Putamen (tissue), 1 donor: ENCODE results near the gene RBP5.

Source experiments
- DNase-seq: peaks from one replicate; pipeline ENCODE4 v3.0.0-alpha.2; 2016; ENCODE audit warnings: low spot score

Gene RBP5

GRCh38 chr12:7128681-7129286 lies at the start of gene RBP5:
Gene RBP5, minus strand, starts transcription at chr12:7128889. Its CDS starts 114 bp downstream, at chr12:7128775.
- DNase-seq: no peak

- DNase-seq: no peak
Measured at GRCh38 chr12:7178481-7178880, 49.8 kb upstream of the RBP5 start.

GRCh38 chr12:7176595-7176994 lies 47.9 kb upstream of the RBP5 start:
- DNase-seq: no peak

GRCh38 chr12:7175493-7175892 lies 46.8 kb upstream of the RBP5 start:
- DNase-seq: no peak

- DNase-seq: no peak
Measured at GRCh38 chr12:7171854-7172253, 43.2 kb upstream of the RBP5 start.

GRCh38 chr12:7169951-7170350 lies 41.3 kb upstream of the RBP5 start:
- no peak for DNase-seq

- peak; percentile 87 for DNase-seq
Measured at GRCh38 chr12:7162691-7163114, 34.0 kb upstream of the RBP5 start.

- DNase-seq: no peak
Measured at GRCh38 chr12:7161811-7162210, 33.1 kb upstream of the RBP5 start.

- no peak for DNase-seq
Measured at GRCh38 chr12:7161327-7161726, 32.6 kb upstream of the RBP5 start.

- DNase-seq: no peak
Measured at GRCh38 chr12:7160183-7160582, 31.5 kb upstream of the RBP5 start.

GRCh38 chr12:7158781-7159609 lies 30.3 kb upstream of the RBP5 start:
- no peak for DNase-seq

GRCh38 chr12:7157391-7157790 lies 28.7 kb upstream of the RBP5 start:
- no peak for DNase-seq

- no peak for DNase-seq
Measured at GRCh38 chr12:7156259-7157197, 27.8 kb upstream of the RBP5 start.

- DNase-seq: no peak
Measured at GRCh38 chr12:7155471-7156034, 26.9 kb upstream of the RBP5 start.

GRCh38 chr12:7154901-7155470 lies 26.3 kb upstream of the RBP5 start:
- no peak for DNase-seq

- DNase-seq: no peak
Measured at GRCh38 chr12:7154042-7154441, 25.4 kb upstream of the RBP5 start.

GRCh38 chr12:7152818-7153217 lies 24.1 kb upstream of the RBP5 start:
- no peak for DNase-seq

GRCh38 chr12:7151532-7151931 lies 22.8 kb upstream of the RBP5 start:
- DNase-seq: no peak

GRCh38 chr12:7150841-7151240 lies 22.2 kb upstream of the RBP5 start:
- no peak for DNase-seq

- DNase-seq: no peak
Measured at GRCh38 chr12:7150356-7150755, 21.7 kb upstream of the RBP5 start.

GRCh38 chr12:7146906-7147305 lies 18.2 kb upstream of the RBP5 start:
- DNase-seq: no peak

- DNase-seq: no peak
Measured at GRCh38 chr12:7146228-7146627, 17.5 kb upstream of the RBP5 start.
